HepG2 (cell line): Measurements from ENCODE around the gene CENPE. TPM values are rescaled to one million over a fixed set of nuclear protein-coding genes. Genes with fewer than 3 reads are reported as not detected.

Experiments used
- ARID2 ChIP-seq: sonication (generic); formaldehyde crosslinking; IDR thresholded peaks from 2 replicates; pipeline ENCODE4 v1.8.1; 2022; ENCODE audit warnings: mild to moderate bottlenecking, missing genetic modification reagents, borderline replicate concordance
- ARNT2 ChIP-seq: sonication (generic); formaldehyde crosslinking; IDR thresholded peaks from 2 replicates; pipeline ENCODE4 v1.8.0; 2022; ENCODE audit warnings: mild to moderate bottlenecking, low read depth, missing genetic modification reagents, moderate library complexity
- CAMTA2 ChIP-seq: sonication (generic); formaldehyde crosslinking; IDR thresholded peaks from 2 replicates; pipeline ENCODE4 v1.4.0; 2020; ENCODE audit warnings: mild to moderate bottlenecking, missing genetic modification reagents, borderline replicate concordance
- ESRRA ChIP-seq: sonication (generic); formaldehyde crosslinking; IDR thresholded peaks from 2 replicates; pipeline ENCODE4 v1.5.1; 2020; ENCODE audit warnings: mild to moderate bottlenecking, low read depth, missing genetic modification reagents
- FOXO1 ChIP-seq: sonication (generic); formaldehyde crosslinking; IDR thresholded peaks from 2 replicates; pipeline ENCODE4 v1.4.0; 2020; ENCODE audit warnings: missing genetic modification reagents
- HHEX ChIP-seq: IDR thresholded peaks from 2 replicates; pipeline ENCODE4 v1.6.1; 2016; ENCODE audit warnings: control low read depth
- KLF16 ChIP-seq, 2 experiments: sonication (generic) in 1 of 2; formaldehyde crosslinking in 1 of 2; IDR thresholded peaks; 2 replicates each; pipeline versions ENCODE4 v1.6.1 to v1.8.0; 2016 to 2023; ENCODE audit warnings: missing genetic modification reagents in 2 of 2, missing compliant biosample characterization in 1 of 2
- MED1 ChIP-seq: sonication (generic); formaldehyde crosslinking; IDR thresholded peaks from 2 replicates; pipeline ENCODE4 v1.4.0; 2020; ENCODE audit warnings: missing genetic modification reagents
- MXD4 ChIP-seq: IDR thresholded peaks from 2 replicates; pipeline ENCODE4 v1.6.1; 2016; ENCODE audit warnings: mild to moderate bottlenecking, missing biosample characterization, missing genetic modification reagents
- PHF5A ChIP-seq: IDR thresholded peaks from one replicate; pipeline ENCODE4 v1.6.1; 2018; ENCODE audit warnings: low read depth, missing genetic modification reagents; ENCODE audit not compliant: unreplicated experiment
- ZFP36L1 ChIP-seq: sonication (generic); formaldehyde crosslinking; IDR thresholded peaks from 2 replicates; pipeline ENCODE4 v1.8.0; 2022; ENCODE audit warnings: mild to moderate bottlenecking, missing genetic modification reagents, moderate library complexity
- ZGPAT ChIP-seq: IDR thresholded peaks from 2 replicates; pipeline ENCODE4 v1.6.1; 2016; ENCODE audit warnings: mild to moderate bottlenecking
- ZNF562 ChIP-seq: sonication (generic); formaldehyde crosslinking; IDR thresholded peaks from 2 replicates; pipeline ENCODE4 v1.8.0; 2022; ENCODE audit warnings: missing genetic modification reagents, borderline replicate concordance
- ZNF775 ChIP-seq: sonication (generic); formaldehyde crosslinking; IDR thresholded peaks from 2 replicates; pipeline ENCODE4 v1.4.0; 2020; ENCODE audit warnings: missing genetic modification reagents, mild to moderate bottlenecking, moderate library complexity, borderline replicate concordance
- ZNF788 ChIP-seq: sonication (generic); formaldehyde crosslinking; IDR thresholded peaks from 2 replicates; pipeline ENCODE4 v1.5.0; 2020; ENCODE audit warnings: mild to moderate bottlenecking, missing genetic modification reagents, borderline replicate concordance
- ZNF850 ChIP-seq: sonication (generic); formaldehyde crosslinking; conservative IDR thresholded peaks from 2 replicates; pipeline ENCODE4 v1.9.0; 2021; ENCODE audit warnings: mild to moderate bottlenecking, missing genetic modification reagents
- ZNF883 ChIP-seq: sonication (generic); formaldehyde crosslinking; IDR thresholded peaks from 2 replicates; pipeline ENCODE4 v1.5.1; 2020; ENCODE audit warnings: mild to moderate bottlenecking, missing genetic modification reagents; ENCODE audit errors: not compliant biosample characterization
- polyA plus RNA-seq, 8 experiments: library from polyadenylated mRNA; depleted of rRNA in 3 of 8; stranded (reverse) in 7 of 8; unstranded in 1 of 8; fragments of >200 nt; fragmentation: Illumina TruSeq in 4 of 8; extraction: Trizol in 4 of 8; gene quantifications; 2 replicates each; pipeline versions ENCODE4 v1.2.1 to v1.2.3, GENCODE V29; 2011 to 2016; ENCODE audit warnings: low read depth in 4 of 8, missing spikeins in 1 of 8, mixed read lengths in 1 of 8; ENCODE audit not compliant: insufficient read depth in 1 of 8
- total RNA-seq, 5 experiments: library from RNA; depleted of rRNA; stranded (reverse); fragments of >200 nt; fragmentation: Illumina TruSeq; extraction: Trizol; gene quantifications; 2 replicates each; pipeline ENCODE4 v1.2.3, GENCODE V29; 2016; ENCODE audit warnings: low read depth in 1 of 5
- TF ChIP-seq, protein P1 (sequence below): sonication (generic); formaldehyde crosslinking; conservative IDR thresholded peaks from 2 replicates; pipeline ENCODE4 v1.8.0; 2022; ENCODE audit warnings: mild to moderate bottlenecking, moderate library complexity, missing genetic modification reagents
- TF ChIP-seq, protein P2 (sequence below): IDR thresholded peaks from 2 replicates; pipeline ENCODE4 v1.6.1; 2016; ENCODE audit warnings: low read depth, control low read depth
- TF ChIP-seq, protein P3 (sequence below): sonication (generic); formaldehyde crosslinking; IDR thresholded peaks from 2 replicates; pipeline ENCODE4 v1.9.0; 2021; ENCODE audit warnings: missing genetic modification reagents, mild to moderate bottlenecking, borderline replicate concordance

Gene CENPE
- total and polyA plus RNA-seq, 2 of the 13 experiments (the other 11 are each of a cell fraction or from before 2014, with no cell fraction given): 2.1 to 19.8 TPM

- TF ChIP-seq ESRRA (CRISPR knock-in tag): peak; percentile 59; the same call in 1 of the 2 replicates
- peak; percentile 55; the same call in 1 of the 2 replicates for TF ChIP-seq ARNT2
- TF ChIP-seq, protein P1, sequence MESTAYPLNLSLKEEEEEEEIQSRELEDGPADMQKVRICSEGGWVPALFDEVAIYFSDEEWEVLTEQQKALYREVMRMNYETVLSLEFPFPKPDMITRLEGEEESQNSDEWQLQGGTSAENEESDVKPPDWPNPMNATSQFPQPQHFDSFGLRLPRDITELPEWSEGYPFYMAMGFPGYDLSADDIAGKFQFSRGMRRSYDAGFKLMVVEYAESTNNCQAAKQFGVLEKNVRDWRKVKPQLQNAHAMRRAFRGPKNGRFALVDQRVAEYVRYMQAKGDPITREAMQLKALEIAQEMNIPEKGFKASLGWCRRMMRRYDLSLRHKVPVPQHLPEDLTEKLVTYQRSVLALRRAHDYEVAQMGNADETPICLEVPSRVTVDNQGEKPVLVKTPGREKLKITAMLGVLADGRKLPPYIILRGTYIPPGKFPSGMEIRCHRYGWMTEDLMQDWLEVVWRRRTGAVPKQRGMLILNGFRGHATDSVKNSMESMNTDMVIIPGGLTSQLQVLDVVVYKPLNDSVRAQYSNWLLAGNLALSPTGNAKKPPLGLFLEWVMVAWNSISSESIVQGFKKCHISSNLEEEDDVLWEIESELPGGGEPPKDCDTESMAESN: peak; percentile 87
- no peak for TF ChIP-seq PHF5A
- TF ChIP-seq ZNF883: peak; percentile 94
- TF ChIP-seq KLF16 (CRISPR knock-in tag; IDR thresholded peaks at IDR 0.05): peak in 1 of 2 experiments; percentile 80; a peak in 2 of 4 replicates
- 0 out of 2 replicates have a peak, but pooled peaks have one; percentile 60 for TF ChIP-seq CAMTA2
- TF ChIP-seq, protein P2, sequence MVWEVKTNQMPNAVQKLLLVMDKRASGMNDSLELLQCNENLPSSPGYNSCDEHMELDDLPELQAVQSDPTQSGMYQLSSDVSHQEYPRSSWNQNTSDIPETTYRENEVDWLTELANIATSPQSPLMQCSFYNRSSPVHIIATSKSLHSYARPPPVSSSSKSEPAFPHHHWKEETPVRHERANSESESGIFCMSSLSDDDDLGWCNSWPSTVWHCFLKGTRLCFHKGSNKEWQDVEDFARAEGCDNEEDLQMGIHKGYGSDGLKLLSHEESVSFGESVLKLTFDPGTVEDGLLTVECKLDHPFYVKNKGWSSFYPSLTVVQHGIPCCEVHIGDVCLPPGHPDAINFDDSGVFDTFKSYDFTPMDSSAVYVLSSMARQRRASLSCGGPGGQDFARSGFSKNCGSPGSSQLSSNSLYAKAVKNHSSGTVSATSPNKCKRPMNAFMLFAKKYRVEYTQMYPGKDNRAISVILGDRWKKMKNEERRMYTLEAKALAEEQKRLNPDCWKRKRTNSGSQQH (CRISPR knock-in tag): no peak; the same call in 1 of the 2 replicates
- TF ChIP-seq HHEX: no peak
- TF ChIP-seq FOXO1 (CRISPR knock-in tag): peak; percentile 43; the same call in 1 of the 2 replicates
- peak; percentile 96 for TF ChIP-seq ZNF850 (CRISPR knock-in tag)
- TF ChIP-seq ZNF788 (CRISPR knock-in tag): peak; percentile 65; the same call in 1 of the 2 replicates
- TF ChIP-seq MED1 (CRISPR knock-in tag): peak; percentile 61; the same call in 1 of the 2 replicates
- TF ChIP-seq ZFP36L1: no peak
- TF ChIP-seq ARID2: no peak; the same call in 1 of the 2 replicates
- TF ChIP-seq ZGPAT (CRISPR knock-in tag): peak; percentile 89
- TF ChIP-seq ZNF775 (CRISPR knock-in tag): no peak
- TF ChIP-seq, protein P3, sequence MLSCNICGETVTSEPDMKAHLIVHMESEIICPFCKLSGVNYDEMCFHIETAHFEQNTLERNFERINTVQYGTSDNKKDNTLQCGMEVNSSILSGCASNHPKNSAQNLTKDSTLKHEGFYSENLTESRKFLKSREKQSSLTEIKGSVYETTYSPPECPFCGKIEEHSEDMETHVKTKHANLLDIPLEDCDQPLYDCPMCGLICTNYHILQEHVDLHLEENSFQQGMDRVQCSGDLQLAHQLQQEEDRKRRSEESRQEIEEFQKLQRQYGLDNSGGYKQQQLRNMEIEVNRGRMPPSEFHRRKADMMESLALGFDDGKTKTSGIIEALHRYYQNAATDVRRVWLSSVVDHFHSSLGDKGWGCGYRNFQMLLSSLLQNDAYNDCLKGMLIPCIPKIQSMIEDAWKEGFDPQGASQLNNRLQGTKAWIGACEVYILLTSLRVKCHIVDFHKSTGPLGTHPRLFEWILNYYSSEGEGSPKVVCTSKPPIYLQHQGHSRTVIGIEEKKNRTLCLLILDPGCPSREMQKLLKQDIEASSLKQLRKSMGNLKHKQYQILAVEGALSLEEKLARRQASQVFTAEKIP: no peak
- TF ChIP-seq MXD4 (CRISPR knock-in tag): peak; percentile 3
- no peak for TF ChIP-seq ZNF562
Observed at GRCh38 chr4:103075894-103076746, 122.0 kb downstream of the CENPE start (continued).
